ENCODE measurements around the gene VPS51.

GRCh38 chr11:65058012-65058411, 38.0 kb upstream of the VPS51 start:
- no peak for TF ChIP-seq EZH2 (IDR thresholded peaks at IDR 0.05)
- no peak for TF ChIP-seq POLR2AphosphoS5 (IDR thresholded peaks at IDR 0.05; ENCODE audit: borderline replicate concordance, low read depth, low read length)

All from SK-N-MC (cell line).